SK-N-SH treated with all-trans-retinoic acid at 6 μM for 48 hours (cell line): Measurements from ENCODE around the gene IPO4.
"Not testable (repeated sequence)": the region's sequence is repeated elsewhere in the genome, so short reads cannot be mapped to it uniquely, and the experiment has no call there.

ENCODE experiments used
- POU6F1 ChIP-seq: fragments of 250-450 bp; sonication (Bioruptor Pico); IDR thresholded peaks from 2 replicates; pipeline ENCODE4 v1.8.0; 2021; ENCODE audit warnings: low read depth, mild to moderate bottlenecking, moderate library complexity, borderline replicate concordance
- RARB ChIP-seq: fragments of 250-450 bp; sonication (Bioruptor Pico); IDR thresholded peaks from 2 replicates; pipeline ENCODE4 v1.8.0; 2021; ENCODE audit warnings: mild to moderate bottlenecking, moderate library complexity
- ZFP3 ChIP-seq: fragments of 250-450 bp; sonication (Bioruptor Pico); IDR thresholded peaks from 2 replicates; pipeline ENCODE4 v1.5.0; 2020; ENCODE audit warnings: mild to moderate bottlenecking, moderate library complexity

- not testable (repeated sequence) for TF ChIP-seq ZFP3 (CRISPR knock-in tag); RARB; POU6F1 (CRISPR knock-in tag)
Measured at GRCh38 chr14:24216876-24217275, 28.3 kb upstream of the IPO4 start.
